BE2C (cell line): Measurements from ENCODE around the gene UBE2E2.

Experiments used
- DNase-seq: peaks from one replicate; pipeline ENCODE4 v3.0.0-alpha.2; 2020
- H3K27me3 ChIP-seq: fragments of 250-450 bp; sonication (Bioruptor Pico); 2 replicates; pipeline ENCODE4 v1.5.1; 2020; ENCODE audit warnings: mild to moderate bottlenecking
- H3K36me3 ChIP-seq: fragments of 250-450 bp; sonication (Bioruptor Pico); 2 replicates; pipeline ENCODE4 v1.5.1; 2020; ENCODE audit warnings: mild to moderate bottlenecking
- H3K4me1 ChIP-seq: fragments of 250-450 bp; sonication (Bioruptor Pico); 2 replicates; pipeline ENCODE4 v1.5.1; 2020
- H3K4me3 ChIP-seq: 2 replicates; pipeline ENCODE4 v1.5.1; 2011; ENCODE audit warnings: low read depth, low read length
- H3K9me3 ChIP-seq: fragments of 250-450 bp; sonication (Bioruptor Pico); 2 replicates; pipeline ENCODE4 v1.5.1; 2020
- CTCF ChIP-seq: IDR thresholded peaks from 2 replicates; pipeline ENCODE4 v1.5.1; 2012; ENCODE audit warnings: mild to moderate bottlenecking, low read depth, low read length

UBE2E2 gene

GRCh38 chr3:23162934-23163333 lies 40.2 kb upstream of the UBE2E2 start:
- no peak for DNase-seq
- Histone ChIP-seq H3K4me1 (no peaks in the 10 kb centered on the region), H3K27me3 (no peaks in the 10 kb centered on the region), H3K4me3 (no peak overlapping the region), H3K36me3 (no peaks in the 10 kb centered on the region), H3K9me3 (no peaks in the 10 kb centered on the region)
- no peak for TF ChIP-seq CTCF

GRCh38 chr3:23164746-23165145 lies 38.4 kb upstream of the UBE2E2 start:
- H3K36me3 ChIP-seq: no peaks in the 10 kb centered on the region
- no peak for TF ChIP-seq CTCF
- no peaks in the 10 kb centered on the region for H3K4me1 ChIP-seq
- H3K9me3 ChIP-seq: no peaks in the 10 kb centered on the region
- no peak overlapping the region for H3K4me3 ChIP-seq
- DNase-seq: no peak
- no peaks in the 10 kb centered on the region for H3K27me3 ChIP-seq

- Histone ChIP-seq H3K36me3 (no peaks in the 10 kb centered on the region), H3K4me1 (no peaks in the 10 kb centered on the region), H3K4me3 (no peak overlapping the region), H3K27me3 (no peaks in the 10 kb centered on the region), H3K9me3 (no peaks in the 10 kb centered on the region)
- no peak for TF ChIP-seq CTCF
- no peak for DNase-seq
Measured at GRCh38 chr3:23165571-23165970, 37.6 kb upstream of the UBE2E2 start.

- Histone ChIP-seq H3K36me3 (no peaks in the 10 kb centered on the region), H3K27me3 (no peaks in the 10 kb centered on the region), H3K4me1 (no peaks in the 10 kb centered on the region), H3K9me3 (no peaks in the 10 kb centered on the region), H3K4me3 (no peak overlapping the region)
- no peak for DNase-seq
- no peak for TF ChIP-seq CTCF
Measured at GRCh38 chr3:23166276-23166675, 36.9 kb upstream of the UBE2E2 start.

- Histone ChIP-seq H3K27me3 (no peaks in the 10 kb centered on the region), H3K4me1 (no peaks in the 10 kb centered on the region), H3K9me3 (no peaks in the 10 kb centered on the region), H3K36me3 (no peaks in the 10 kb centered on the region), H3K4me3 (no peak overlapping the region)
- no peak for TF ChIP-seq CTCF
- no peak for DNase-seq
Measured at GRCh38 chr3:23166845-23167244, 36.3 kb upstream of the UBE2E2 start.

- DNase-seq: no peak
- TF ChIP-seq CTCF: no peak
- no peak overlapping the region for H3K4me3 ChIP-seq
- H3K27me3 ChIP-seq: no peaks in the 10 kb centered on the region
- no peaks in the 10 kb centered on the region for H3K9me3 ChIP-seq
- H3K4me1 ChIP-seq: no peaks in the 10 kb centered on the region
- H3K36me3 ChIP-seq: no peaks in the 10 kb centered on the region
Measured at GRCh38 chr3:23169551-23169950, 33.6 kb upstream of the UBE2E2 start.
